Measurements from ENCODE around the gene ZFP36.

DNA sequence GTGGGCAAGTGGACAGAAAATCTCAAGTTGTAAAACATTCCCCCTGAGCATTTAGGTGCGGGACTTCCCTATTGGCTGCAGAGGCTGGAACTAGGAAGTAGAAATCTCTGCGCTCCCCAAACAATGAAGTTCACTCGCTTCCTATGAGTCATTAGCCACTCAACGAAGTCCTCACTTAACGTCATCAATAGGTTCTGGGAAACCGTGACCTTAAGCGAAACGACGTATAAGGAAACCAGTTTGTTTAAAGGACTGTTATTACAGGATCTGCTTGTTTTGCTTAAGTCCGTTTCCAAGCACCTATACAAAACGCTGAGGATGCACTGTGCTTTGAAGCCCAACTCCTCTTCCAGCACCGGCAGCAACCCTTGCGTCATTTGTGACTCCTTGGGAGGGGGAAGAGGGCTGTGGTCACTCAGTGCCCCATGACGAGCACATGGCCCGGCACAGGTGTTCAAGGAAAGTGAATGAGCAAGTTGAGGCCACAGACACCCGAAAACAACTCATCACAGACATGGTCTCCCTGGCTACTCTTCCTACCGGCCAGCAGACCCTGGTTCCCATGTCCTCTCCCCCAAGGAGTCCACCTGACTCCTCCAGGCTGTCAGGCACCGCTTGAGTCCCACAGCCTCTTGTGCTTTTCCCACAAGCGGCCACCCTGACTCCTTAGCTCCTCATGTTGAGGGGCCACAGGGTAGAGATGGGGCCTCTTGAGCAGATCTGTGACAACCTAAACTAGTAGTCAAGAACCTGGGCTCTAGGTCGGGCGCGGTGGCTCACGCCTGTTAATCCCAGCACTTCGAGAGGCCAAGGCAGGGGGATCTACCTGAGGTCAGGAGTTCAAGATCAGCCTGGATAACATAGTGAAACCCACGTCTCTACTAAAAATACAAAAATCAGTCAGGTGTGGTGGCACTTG, 24.3 kb downstream of the ZFP36 start:
- no peak for TF ChIP-seq EZH2phosphoT487 (IDR thresholded peaks at IDR 0.05; ENCODE audit: low read depth)
- TF ChIP-seq, protein P1, sequence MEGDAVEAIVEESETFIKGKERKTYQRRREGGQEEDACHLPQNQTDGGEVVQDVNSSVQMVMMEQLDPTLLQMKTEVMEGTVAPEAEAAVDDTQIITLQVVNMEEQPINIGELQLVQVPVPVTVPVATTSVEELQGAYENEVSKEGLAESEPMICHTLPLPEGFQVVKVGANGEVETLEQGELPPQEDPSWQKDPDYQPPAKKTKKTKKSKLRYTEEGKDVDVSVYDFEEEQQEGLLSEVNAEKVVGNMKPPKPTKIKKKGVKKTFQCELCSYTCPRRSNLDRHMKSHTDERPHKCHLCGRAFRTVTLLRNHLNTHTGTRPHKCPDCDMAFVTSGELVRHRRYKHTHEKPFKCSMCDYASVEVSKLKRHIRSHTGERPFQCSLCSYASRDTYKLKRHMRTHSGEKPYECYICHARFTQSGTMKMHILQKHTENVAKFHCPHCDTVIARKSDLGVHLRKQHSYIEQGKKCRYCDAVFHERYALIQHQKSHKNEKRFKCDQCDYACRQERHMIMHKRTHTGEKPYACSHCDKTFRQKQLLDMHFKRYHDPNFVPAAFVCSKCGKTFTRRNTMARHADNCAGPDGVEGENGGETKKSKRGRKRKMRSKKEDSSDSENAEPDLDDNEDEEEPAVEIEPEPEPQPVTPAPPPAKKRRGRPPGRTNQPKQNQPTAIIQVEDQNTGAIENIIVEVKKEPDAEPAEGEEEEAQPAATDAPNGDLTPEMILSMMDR (IDR thresholded peaks at IDR 0.05; ENCODE audit: low read depth, low read length) = no peak
